Natural killer cell (primary cell): ENCODE data around the gene LIN52. TPM values are rescaled to one million over a fixed set of nuclear protein-coding genes. Genes with fewer than 3 reads are reported as not detected.

Experiments
- ATAC-seq, 3 donors: fragments of 150-1000 bp in 2 of 3; fragments of 200-7000 bp in 1 of 3; cut with Tn5 transposase; 1 replicate in 1 of 3; 2 replicates in 2 of 3; pipeline ENCODE4 v1.10.0; 2021; ENCODE audit warnings: mild to moderate bottlenecking in 2 of 3, moderate library complexity in 2 of 3
- DNase-seq, 2 donors: peaks; one replicate each; pipeline versions ENCODE4 v3.0.0 to v3.0.0-alpha.2; 2013 to 2021; ENCODE audit warnings: mixed read lengths in 1 of 2
- H3K27ac ChIP-seq: one replicate; pipeline ENCODE4 v1.5.1; 2013; ENCODE audit warnings: mild to moderate bottlenecking, low read length
- H3K27me3 ChIP-seq: one replicate; pipeline ENCODE4 v1.6.1; 2013; ENCODE audit warnings: low read length; ENCODE audit not compliant: control insufficient read depth, insufficient read depth
- H3K36me3 ChIP-seq: one replicate; pipeline ENCODE4 v1.6.1; 2013; ENCODE audit warnings: low read length; ENCODE audit not compliant: control insufficient read depth, insufficient read depth
- H3K4me1 ChIP-seq: one replicate; pipeline ENCODE4 v1.6.1; 2013; ENCODE audit warnings: low read length; ENCODE audit not compliant: control insufficient read depth, insufficient read depth
- H3K4me3 ChIP-seq: one replicate; pipeline ENCODE4 v1.5.1; 2013; ENCODE audit warnings: low read length
- H3K9me3 ChIP-seq: one replicate; pipeline ENCODE4 v1.6.1; 2013; ENCODE audit warnings: low read length; ENCODE audit not compliant: control insufficient read depth, insufficient read depth
- H3K27ac Mint-ChIP-seq, 2 donors: one replicate each; pipeline ENCODE4 v1.8.0; 2022; ENCODE audit warnings: mild to moderate bottlenecking in 2 of 2, mixed read lengths in 2 of 2, moderate library complexity in 1 of 2
- H3K27me3 Mint-ChIP-seq, 2 donors: one replicate each; pipeline ENCODE4 v1.8.0; 2022; ENCODE audit warnings: low read depth in 2 of 2, mixed read lengths in 2 of 2
- H3K36me3 Mint-ChIP-seq: one replicate; pipeline ENCODE4 v1.8.0; 2022; ENCODE audit warnings: mixed read lengths
- H3K4me1 Mint-ChIP-seq, 2 donors: one replicate each; pipeline ENCODE4 v1.8.0; 2022; ENCODE audit warnings: mixed read lengths in 2 of 2
- H3K4me3 Mint-ChIP-seq: one replicate; pipeline ENCODE4 v1.8.0; 2022; ENCODE audit warnings: mild to moderate bottlenecking, moderate library complexity, mixed read lengths
- H3K9me3 Mint-ChIP-seq, 2 donors: one replicate each; pipeline ENCODE4 v1.8.0; 2022; ENCODE audit warnings: mixed read lengths in 2 of 2
- CTCF ChIP-seq: fragments of 200-600 bp; IDR thresholded peaks from one replicate; pipeline ENCODE4 v1.8.0; 2022; ENCODE audit warnings: antibody characterized with exemption
- WGBS: methylation state at CpG from one replicate; pipeline ENCODE4 v1.1.7; 2013; ENCODE audit warnings: missing lambda C conversion rate; ENCODE audit not compliant: insufficient coverage; 5-methylcytosine and 5-hydroxymethylcytosine counted together
- intact Hi-C: fragments of 100-400 bp; cut with micrococcal nuclease; formaldehyde crosslinking; loops from one replicate; pipeline ENCODE4 v1.14.2; 2022
- total RNA-seq, 4 donors: library from RNA; stranded (reverse); fragments of 120-200 nt in 1 of 4; gene quantifications; one replicate each; pipeline versions ENCODE4 v1.2.3 to v1.2.4, GENCODE V29; 2013 to 2022

LIN52 gene
- total RNA-seq, 3 donors from 2014 or later (not counting 1 experiment from before 2014, with no cell fraction given), result 10.6 to 15.0 (median 12.8) TPM

GRCh38 chr14:74213907-74214803, 129.4 kb downstream of the LIN52 start:
- WGBS, result 88% methylated on average over 21 of the region's 21 CpGs
- Histone ChIP-seq H3K27me3 (peaks cover 7% of the 10 kb centered on the region), H3K9me3 (no peaks in the 10 kb centered on the region), H3K36me3 (no peaks in the 10 kb centered on the region), H3K27ac (no peak overlapping the region), H3K4me3 (no peak overlapping the region), H3K4me1 (peaks cover 8% of the 10 kb centered on the region)
- DNase-seq (no peak), ATAC-seq (no peak)
- Mint-ChIP-seq H3K27ac (no peak overlapping the region), H3K4me3 (no peak overlapping the region), H3K9me3 (no peaks in the 10 kb centered on the region), H3K4me1 (peaks cover 0 to 4% of the 10 kb centered on the region in 2 donors), H3K27me3 (peaks cover 7 to 13% of the 10 kb centered on the region in 2 donors), H3K36me3 (no peaks in the 10 kb centered on the region)
- no peak for TF ChIP-seq CTCF
- intact Hi-C loops, result no loop called here

DNA sequence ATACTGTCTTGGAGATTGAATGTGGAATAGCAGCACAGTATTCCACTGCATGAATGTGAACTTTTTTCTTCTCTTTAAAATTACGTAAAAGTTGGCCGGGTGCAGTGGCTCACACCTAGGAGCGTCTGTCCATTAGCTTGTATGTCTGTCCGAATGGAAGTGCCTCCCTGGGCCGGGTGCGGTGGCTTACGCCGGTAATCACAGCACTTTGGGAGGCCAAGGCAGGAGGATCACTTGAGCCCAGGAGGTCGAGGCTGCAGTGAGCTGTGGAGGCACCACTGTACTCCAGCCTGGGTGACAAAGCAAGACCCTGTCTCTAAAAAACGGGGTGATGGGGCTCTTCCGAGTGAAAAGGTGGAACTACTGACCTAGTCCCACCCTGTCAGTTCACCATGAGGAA, 131.9 kb downstream of the LIN52 start:
- intact Hi-C loops, result loop anchor here (5.0 kb wide), 1 partner anchor 36 kb away; no protein-coding TSS in a partner anchor
- Mint-ChIP-seq H3K4me3 (no peak overlapping the region), H3K9me3 (no peaks in the 10 kb centered on the region), H3K27ac (no peak overlapping the region), H3K4me1 (peaks cover 0 to 4% of the 10 kb centered on the region in 2 donors), H3K36me3 (no peaks in the 10 kb centered on the region), H3K27me3 (peaks cover 15 to 16% of the 10 kb centered on the region in 2 donors)
- 85% methylated on average over 11 of the region's 11 CpGs for WGBS
- ATAC-seq (no peak), DNase-seq (no peak)
- Histone ChIP-seq H3K27ac (no peak overlapping the region), H3K36me3 (no peaks in the 10 kb centered on the region), H3K27me3 (peaks cover 7% of the 10 kb centered on the region), H3K4me1 (peaks cover 8% of the 10 kb centered on the region), H3K9me3 (no peaks in the 10 kb centered on the region), H3K4me3 (no peak overlapping the region)
- TF ChIP-seq CTCF, result no peak

DNA sequence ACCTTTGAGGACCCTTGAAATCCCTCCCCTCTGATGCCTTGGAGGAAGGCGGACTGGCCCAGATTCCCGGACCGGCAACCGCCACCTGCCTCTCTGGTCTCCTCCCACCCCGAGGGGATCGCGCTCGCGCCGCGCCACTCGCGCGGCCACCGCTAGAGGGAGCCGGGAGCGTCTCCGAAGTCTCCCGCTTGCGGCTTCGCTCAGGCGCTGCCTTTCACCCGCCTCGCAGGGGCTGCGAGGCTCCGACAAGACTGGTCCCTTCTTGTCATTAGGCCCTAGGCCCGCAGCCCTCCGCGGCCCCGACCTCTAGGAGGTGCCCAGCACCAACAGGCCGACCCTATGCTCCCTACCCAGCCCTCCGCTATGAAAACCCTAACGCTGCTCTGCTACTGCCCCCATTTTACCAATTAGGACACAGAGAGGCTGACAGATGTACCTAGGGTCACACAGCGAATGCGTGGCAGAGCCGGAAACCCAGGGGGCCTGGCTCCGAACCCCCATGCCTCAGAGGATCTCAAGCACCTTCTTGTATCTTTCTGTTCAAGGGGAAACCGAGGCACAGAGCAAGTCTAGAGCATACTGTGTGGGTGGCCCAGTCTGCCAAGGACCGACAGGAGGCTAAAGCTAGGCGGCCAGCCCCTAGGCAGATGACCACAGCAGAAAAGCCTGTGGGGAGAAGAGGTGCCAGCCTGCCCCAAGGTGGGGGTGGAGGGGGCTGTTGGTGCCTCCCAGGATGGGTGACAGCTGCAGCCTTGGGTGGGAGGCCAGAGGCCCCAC, 133.1 kb downstream of the LIN52 start:
- Histone ChIP-seq H3K36me3 (no peaks in the 10 kb centered on the region), H3K9me3 (no peaks in the 10 kb centered on the region), H3K27ac (no peak overlapping the region), H3K27me3 (peaks cover 7% of the 10 kb centered on the region), H3K4me1 (peaks cover 8% of the 10 kb centered on the region), H3K4me3 (no peak overlapping the region)
- DNase-seq, result peak; percentile 66 to 81
- H3K27ac Mint-ChIP-seq, result no peak overlapping the region
- intact Hi-C loops, result loop anchor here (5.0 kb wide), 1 partner anchor 34 kb away; no protein-coding TSS in a partner anchor
- peaks cover 0 to 4% of the 10 kb centered on the region in 2 donors for H3K4me1 Mint-ChIP-seq
- peak; percentile 83 to 98 (median 97) for ATAC-seq
- 14% methylated on average over 40 of the region's 40 CpGs for WGBS
- H3K27me3 Mint-ChIP-seq, result peaks cover 15 to 16% of the 10 kb centered on the region in 2 donors
- TF ChIP-seq CTCF, result peak; percentile 81
- H3K36me3 Mint-ChIP-seq, result no peaks in the 10 kb centered on the region
- no peaks in the 10 kb centered on the region for H3K9me3 Mint-ChIP-seq
- no peak overlapping the region for H3K4me3 Mint-ChIP-seq
